Adrenal gland (tissue), 5 donors: ENCODE measurements around the gene PUS3.

ENCODE experiments used
- CTCF ChIP-seq, 6 experiments: fragments of 450-650 bp in 4 of 6; fragments of 200-600 bp in 2 of 6; sonication (generic) in 1 of 6; IDR thresholded peaks; 1 replicate in 5 of 6; 2 replicates in 1 of 6; pipeline versions ENCODE4 v1.5.1 to v1.8.0; 2016 to 2021; ENCODE audit warnings: antibody characterized with exemption in 6 of 6, mild to moderate bottlenecking in 2 of 6, moderate library complexity in 1 of 6
- POLR2A ChIP-seq, 2 donors: fragments of 450-650 bp; IDR thresholded peaks; one replicate each; pipeline ENCODE4 v1.6.1; 2017; ENCODE audit warnings: antibody characterized with exemption in 2 of 2, mild to moderate bottlenecking in 2 of 2, moderate library complexity in 1 of 2
- donor health status: DM: no; HTN: no; CAD: no.

- TF ChIP-seq CTCF (IDR thresholded peaks at IDR 0.05) (no peak), POLR2A (IDR thresholded peaks at IDR 0.05) (no peak)
Observed at GRCh38 chr11:125923633-125924032, 20.6 kb upstream of the PUS3 start.
